Measurements from ENCODE around the gene PEG3. TPM values are rescaled to one million over a fixed set of nuclear protein-coding genes. Genes with fewer than 3 reads are reported as not detected.

Gene PEG3
- total and polyA plus RNA-seq, 2 of the 13 experiments (the other 11 are each of a cell fraction or from before 2014, with no cell fraction given), result 217 to 394 TPM

DNA sequence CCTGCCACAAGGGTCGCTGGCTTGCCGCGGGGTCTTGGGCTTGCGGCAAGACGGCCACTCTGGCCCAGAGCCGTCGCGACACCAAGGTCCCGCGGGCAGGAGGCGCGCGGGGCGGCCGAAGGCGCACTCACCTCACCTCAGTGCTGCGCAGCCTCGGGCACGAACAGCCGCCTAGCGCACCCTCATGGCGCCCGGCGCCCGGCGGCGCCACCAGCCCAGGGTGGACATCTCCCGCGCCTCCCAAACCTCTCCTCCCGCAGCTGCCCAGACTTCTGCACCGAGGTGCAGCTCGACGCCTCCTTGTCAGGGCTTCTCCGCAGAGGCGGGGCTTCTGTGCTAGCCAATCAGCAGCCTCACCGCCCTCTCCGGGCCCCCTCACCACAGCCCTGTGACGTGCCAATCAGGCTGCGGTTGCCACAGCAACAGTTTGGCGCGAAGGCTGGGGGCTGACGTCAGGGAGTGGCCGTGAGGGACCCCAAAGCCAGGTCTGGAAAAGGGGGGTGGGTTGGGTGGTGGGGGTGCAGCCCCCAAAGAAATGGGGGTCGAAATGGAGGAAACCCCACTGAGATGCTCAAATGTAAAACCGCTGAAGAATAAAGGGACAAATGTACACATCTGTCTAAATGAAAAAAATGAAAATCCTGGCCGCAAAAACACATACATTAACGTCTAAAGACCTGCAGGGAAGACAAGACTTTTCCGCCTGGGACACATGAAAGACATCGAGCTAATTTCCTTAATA is at the start of gene PEG3, which contains the start of gene ZIM2 (continued):
- no peak for TF ChIP-seq HMG20A (CRISPR knock-in tag; IDR thresholded peaks at IDR 0.05; ENCODE audit: borderline replicate concordance)
- TF ChIP-seq RBAK (CRISPR knock-in tag; IDR thresholded peaks at IDR 0.05), result no peak
- TF ChIP-seq SMYD3 (CRISPR knock-in tag; IDR thresholded peaks at IDR 0.05), result 0 out of 2 replicates have a peak, but pooled peaks have one; percentile 25
- TF ChIP-seq ZNF816 (CRISPR knock-in tag; IDR thresholded peaks at IDR 0.05; ENCODE audit: borderline replicate concordance), result no peak
- no peak for TF ChIP-seq ISX (CRISPR knock-in tag; conservative IDR thresholded peaks at IDR 0.05)
- TF ChIP-seq, protein P1, sequence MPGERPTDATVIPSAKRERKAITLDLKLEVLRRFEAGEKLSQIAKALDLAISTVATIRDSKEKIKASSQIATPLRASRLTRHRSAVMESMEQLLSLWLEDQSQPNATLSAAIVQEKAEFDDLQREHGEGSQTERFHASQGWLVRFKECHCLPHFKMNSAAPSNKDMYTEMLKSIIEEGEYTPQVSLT (CRISPR knock-in tag; IDR thresholded peaks at IDR 0.05; ENCODE audit: borderline replicate concordance, low read depth), result no peak
- TF ChIP-seq ZNF724P (CRISPR knock-in tag; IDR thresholded peaks at IDR 0.05; ENCODE audit: borderline replicate concordance), result no peak
- peak; percentile 75 for TF ChIP-seq MAZ (IDR thresholded peaks at IDR 0.05; ENCODE audit: borderline replicate concordance, low read depth, low read length)
- no peak for TF ChIP-seq MAZ (CRISPR knock-in tag; IDR thresholded peaks at IDR 0.05; ENCODE audit: low read depth)
- no peak for TF ChIP-seq PAX8 (CRISPR knock-in tag; IDR thresholded peaks at IDR 0.05; ENCODE audit: borderline replicate concordance)
- TF ChIP-seq NFYC (CRISPR knock-in tag; IDR thresholded peaks at IDR 0.05), result peak; percentile 84
- no peak for TF ChIP-seq FOXK2 (IDR thresholded peaks at IDR 0.05)
- TF ChIP-seq PHF20 (CRISPR knock-in tag; IDR thresholded peaks at IDR 0.05), result no peak
- TF ChIP-seq, protein P2, sequence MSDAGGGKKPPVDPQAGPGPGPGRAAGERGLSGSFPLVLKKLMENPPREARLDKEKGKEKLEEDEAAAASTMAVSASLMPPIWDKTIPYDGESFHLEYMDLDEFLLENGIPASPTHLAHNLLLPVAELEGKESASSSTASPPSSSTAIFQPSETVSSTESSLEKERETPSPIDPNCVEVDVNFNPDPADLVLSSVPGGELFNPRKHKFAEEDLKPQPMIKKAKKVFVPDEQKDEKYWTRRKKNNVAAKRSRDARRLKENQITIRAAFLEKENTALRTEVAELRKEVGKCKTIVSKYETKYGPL (CRISPR knock-in tag; IDR thresholded peaks at IDR 0.05), result no peak
- no peak for TF ChIP-seq CREB3 (CRISPR knock-in tag; IDR thresholded peaks at IDR 0.05)
- TF ChIP-seq ZNF549 (CRISPR knock-in tag; IDR thresholded peaks at IDR 0.05), result no peak
- TF ChIP-seq, protein P3, sequence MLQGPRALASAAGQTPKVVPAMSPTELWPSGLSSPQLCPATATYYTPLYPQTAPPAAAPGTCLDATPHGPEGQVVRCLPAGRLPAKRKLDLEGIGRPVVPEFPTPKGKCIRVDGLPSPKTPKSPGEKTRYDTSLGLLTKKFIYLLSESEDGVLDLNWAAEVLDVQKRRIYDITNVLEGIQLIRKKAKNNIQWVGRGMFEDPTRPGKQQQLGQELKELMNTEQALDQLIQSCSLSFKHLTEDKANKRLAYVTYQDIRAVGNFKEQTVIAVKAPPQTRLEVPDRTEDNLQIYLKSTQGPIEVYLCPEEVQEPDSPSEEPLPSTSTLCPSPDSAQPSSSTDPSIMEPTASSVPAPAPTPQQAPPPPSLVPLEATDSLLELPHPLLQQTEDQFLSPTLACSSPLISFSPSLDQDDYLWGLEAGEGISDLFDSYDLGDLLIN (CRISPR knock-in tag; IDR thresholded peaks at IDR 0.05; ENCODE audit: borderline replicate concordance), result no peak
- peak; percentile 19; the same call in 1 of the 2 replicates for TF ChIP-seq ZNF564 (CRISPR knock-in tag; IDR thresholded peaks at IDR 0.05)
- TF ChIP-seq ZNF616 (CRISPR knock-in tag; IDR thresholded peaks at IDR 0.05; ENCODE audit: low read depth), result no peak; the same call in 1 of the 2 replicates
- no peak for TF ChIP-seq ZBTB20 (CRISPR knock-in tag; IDR thresholded peaks at IDR 0.05; ENCODE audit: borderline replicate concordance, low read depth)
- no peak for TF ChIP-seq TCF7 (IDR thresholded peaks at IDR 0.05; ENCODE audit: low read depth)
- no peak for TF ChIP-seq SUZ12 (IDR thresholded peaks at IDR 0.05; ENCODE audit: low read depth, low read length)
- peak; percentile 38; the same call in 1 of the 2 replicates for TF ChIP-seq ZNF589 (CRISPR knock-in tag; conservative IDR thresholded peaks at IDR 0.05)
- TF ChIP-seq CHD4 (IDR thresholded peaks at IDR 0.05; ENCODE audit: borderline replicate concordance, low read length), result no peak
- TF ChIP-seq DBP (CRISPR knock-in tag; IDR thresholded peaks at IDR 0.05; ENCODE audit: not compliant biosample characterization), result no peak
- no peak for TF ChIP-seq ELF1 (CRISPR knock-in tag; IDR thresholded peaks at IDR 0.05)
- no peak for TF ChIP-seq TOPORS (CRISPR knock-in tag; IDR thresholded peaks at IDR 0.05)
- no peak for TF ChIP-seq ZNF329 (CRISPR knock-in tag; IDR thresholded peaks at IDR 0.05; ENCODE audit: low read depth)
- no peak for TF ChIP-seq XBP1 (CRISPR knock-in tag; IDR thresholded peaks at IDR 0.05)

All from HepG2 (cell line).